Epithelial cell of esophagus (primary cell): Measurements from ENCODE around the gene CRYAB.

Experiments
- DNase-seq: peaks from one replicate; pipeline ENCODE4 v3.0.0; 2010; ENCODE audit warnings: low read depth
- H3K4me3 ChIP-seq: 2 replicates; pipeline ENCODE4 v1.5.1; 2011; ENCODE audit warnings: mild to moderate bottlenecking, low read length, control low read depth
- CTCF ChIP-seq: IDR thresholded peaks from 2 replicates; pipeline ENCODE4 v1.5.1; 2011; ENCODE audit warnings: low read depth, mild to moderate bottlenecking, low read length, control low read depth, inconsistent platforms; ENCODE audit not compliant: insufficient read depth; ENCODE audit errors: missing control alignments

CRYAB gene

GRCh38 chr11:111870522-111870885 is 41.1 kb downstream of the CRYAB start:
- H3K4me3 ChIP-seq, result peak overlapping the region; percentile 84
- DNase-seq, result peak; percentile 5
- TF ChIP-seq CTCF, result no peak

DNA sequence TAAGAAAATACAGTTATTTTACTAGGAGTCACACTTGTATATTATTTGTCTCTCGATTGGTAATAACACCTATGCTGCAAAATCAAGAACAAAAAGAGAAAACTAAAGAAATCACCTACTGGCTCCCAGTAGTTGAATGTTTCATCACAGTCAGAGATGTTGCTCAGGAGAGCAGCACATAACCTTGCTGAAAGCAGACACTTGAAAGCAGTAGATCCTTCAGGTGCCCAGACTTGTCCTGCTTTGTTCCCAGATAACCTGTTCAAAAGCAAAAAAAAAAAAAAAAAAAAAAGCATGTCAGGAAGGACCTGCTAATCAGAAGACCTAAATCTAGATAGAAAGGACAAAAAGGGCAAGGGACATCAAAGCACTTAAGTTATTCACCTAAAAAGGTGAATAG is 41.5 kb downstream of the CRYAB start:
- DNase-seq, result peak; percentile 54
- TF ChIP-seq CTCF, result no peak
- H3K4me3 ChIP-seq, result peak overlapping the region; percentile 84

- no peak overlapping the region for H3K4me3 ChIP-seq
- TF ChIP-seq CTCF, result no peak
Observed at GRCh38 chr11:111860257-111860656, 51.3 kb downstream of the CRYAB start.

More at GRCh38 chr11:111860257-111860656, 51.3 kb downstream of the CRYAB start:
- no peak for DNase-seq
